H1 (cell line): ENCODE data around the gene BGLAP. TPM values are rescaled to one million over a fixed set of nuclear protein-coding genes. Genes with fewer than 3 reads are reported as not detected.

Experiments used
- BACH1 ChIP-seq: IDR thresholded peaks from 2 replicates; pipeline ENCODE4 v1.6.1; 2012; ENCODE audit warnings: low read length, improper control_type of control experiment
- BCL11A ChIP-seq, 2 experiments: IDR thresholded peaks; one replicate each; pipeline ENCODE4 v1.6.1; 2011; ENCODE audit warnings: low read depth in 2 of 2, low read length in 2 of 2, mild to moderate bottlenecking in 2 of 2
- BRCA1 ChIP-seq: IDR thresholded peaks from 2 replicates; pipeline ENCODE4 v1.6.1; 2012; ENCODE audit warnings: low read depth, low read length, improper control_type of control experiment
- CHD2 ChIP-seq: IDR thresholded peaks from 2 replicates; pipeline ENCODE4 v1.6.1; 2012; ENCODE audit warnings: low read length, improper control_type of control experiment
- CREB1 ChIP-seq: IDR thresholded peaks from 2 replicates; pipeline ENCODE4 v1.6.1; 2012; ENCODE audit warnings: inconsistent platforms
- CTBP2 ChIP-seq: IDR thresholded peaks from 2 replicates; pipeline ENCODE4 v1.7.0; 2011; ENCODE audit warnings: borderline replicate concordance, mild to moderate bottlenecking, moderate library complexity, mixed read lengths, low read length; ENCODE audit not compliant: insufficient read depth, insufficient read length
- E2F6 ChIP-seq: IDR thresholded peaks from 2 replicates; pipeline ENCODE4 v1.6.1; 2012; ENCODE audit warnings: inconsistent platforms
- EZH2 ChIP-seq: fragments of 200-600 bp; sonication (generic); IDR thresholded peaks from 2 replicates; pipeline ENCODE4 v1.7.1; 2012; ENCODE audit warnings: low read depth, mild to moderate bottlenecking, moderate library complexity, low read length, inconsistent platforms; ENCODE audit not compliant: severe bottlenecking
- GABPA ChIP-seq: IDR thresholded peaks from 2 replicates; pipeline ENCODE4 v1.6.1; 2011; ENCODE audit warnings: mild to moderate bottlenecking, low read length, moderate library complexity, borderline replicate concordance; ENCODE audit not compliant: insufficient read depth
- KDM4A ChIP-seq: IDR thresholded peaks from one replicate; pipeline ENCODE4 v1.7.1; 2012; ENCODE audit warnings: low read depth, mild to moderate bottlenecking, moderate library complexity, low read length, inconsistent platforms; ENCODE audit not compliant: severe bottlenecking
- KDM5A ChIP-seq: fragments of 200-600 bp; IDR thresholded peaks from 2 replicates; pipeline ENCODE4 v1.7.1; 2012; ENCODE audit warnings: mild to moderate bottlenecking, low read length, inconsistent platforms, mixed read lengths
- MAX ChIP-seq: IDR thresholded peaks from 2 replicates; pipeline ENCODE4 v1.6.1; 2012; ENCODE audit warnings: inconsistent platforms
- NRF1 ChIP-seq: IDR thresholded peaks from 2 replicates; pipeline ENCODE4 v1.6.1; 2011; ENCODE audit warnings: mild to moderate bottlenecking, low read depth, low read length, improper control_type of control experiment
- PHF8 ChIP-seq: fragments of 200-600 bp; sonication (generic); conservative IDR thresholded peaks from 2 replicates; pipeline ENCODE4 v1.7.1; 2012; ENCODE audit warnings: low read depth, mild to moderate bottlenecking, inconsistent platforms, low read length, moderate library complexity
- POU5F1 ChIP-seq: IDR thresholded peaks from 2 replicates; pipeline ENCODE4 v1.6.1; 2011; ENCODE audit warnings: low read depth, mild to moderate bottlenecking, low read length, moderate library complexity
- RAD21 ChIP-seq, 2 experiments: IDR thresholded peaks in 1 of 2; conservative IDR thresholded peaks in 1 of 2; 2 replicates each; pipeline ENCODE4 v1.6.1; 2011; ENCODE audit warnings: low read depth in 2 of 2, low read length in 2 of 2, improper control_type of control experiment in 1 of 2, inconsistent platforms in 1 of 2, mild to moderate bottlenecking in 1 of 2, moderate library complexity in 1 of 2
- RBBP5 ChIP-seq: IDR thresholded peaks from 2 replicates; pipeline ENCODE4 v1.7.1; 2012; ENCODE audit warnings: low read depth, mild to moderate bottlenecking, inconsistent platforms, low read length, moderate library complexity, borderline replicate concordance
- RFX5 ChIP-seq: IDR thresholded peaks from 2 replicates; pipeline ENCODE4 v1.6.1; 2011; ENCODE audit warnings: low read depth, low read length, improper control_type of control experiment, borderline replicate concordance
- SP2 ChIP-seq: IDR thresholded peaks from 2 replicates; pipeline ENCODE4 v1.6.1; 2012; ENCODE audit warnings: mild to moderate bottlenecking, low read length, inconsistent platforms
- SRF ChIP-seq: IDR thresholded peaks from 2 replicates; pipeline ENCODE4 v1.6.1; 2011; ENCODE audit warnings: mild to moderate bottlenecking, low read depth, low read length, moderate library complexity
- TCF12 ChIP-seq: IDR thresholded peaks from 2 replicates; pipeline ENCODE4 v1.6.1; 2011; ENCODE audit warnings: low read depth, mild to moderate bottlenecking, low read length
- TEAD4 ChIP-seq: IDR thresholded peaks from 2 replicates; pipeline ENCODE4 v1.6.1; 2012; ENCODE audit warnings: low read depth, low read length, inconsistent platforms, mixed read lengths
- YY1 ChIP-seq: IDR thresholded peaks from 2 replicates; pipeline ENCODE4 v1.6.1; 2011; ENCODE audit warnings: low read depth, mild to moderate bottlenecking, low read length
- ZNF274 ChIP-seq: IDR thresholded peaks from 2 replicates; pipeline ENCODE4 v1.7.0; 2012; ENCODE audit warnings: low read length, borderline replicate concordance; ENCODE audit errors: extremely low read depth
- polyA plus RNA-seq, 7 experiments: library from polyadenylated mRNA; depleted of rRNA in 3 of 7; stranded (reverse) in 5 of 7; unstranded in 2 of 7; fragments of >200 nt in 5 of 7; fragments of 200-250 nt in 2 of 7; gene quantifications; 1 replicate in 5 of 7; 2 replicates in 1 of 7; 4 replicates in 1 of 7; pipeline versions ENCODE4 v1.2.1 to v1.2.3, GENCODE V29; 2011 to 2013; ENCODE audit warnings: missing spikeins in 2 of 7, mixed read lengths in 2 of 7
- total RNA-seq: library from RNA; stranded (reverse); fragmentation: NEBNext Ultra II Directional; extraction: Animal tissue kit (Norgen Biotek cat#: 25700); gene quantifications from 2 replicates; pipeline ENCODE4 v1.2.1, GENCODE V29; 2021

The BGLAP gene
- total and polyA plus RNA-seq, 2 of the 8 experiments (the other 6 are each of a cell fraction or from before 2014, with no cell fraction given): 1.2 to 1.5 TPM

GRCh38 chr1:156282479-156283222 lies 40.7 kb downstream of the BGLAP start, which contains the start of gene SMG5 (continued):
- peak; percentile 76 for TF ChIP-seq CREB1
- no peak for TF ChIP-seq RFX5
- peak; percentile 99 for TF ChIP-seq YY1
- TF ChIP-seq SP2: no peak
- no peak for TF ChIP-seq SRF
- TF ChIP-seq EZH2: no peak
- TF ChIP-seq CTBP2: peak; percentile 33
- TF ChIP-seq GABPA: peak; percentile 62; the same call in 1 of the 2 replicates
- peak; percentile 92 for TF ChIP-seq TCF12
- no peak for TF ChIP-seq POU5F1
- TF ChIP-seq BCL11A (IDR thresholded peaks at IDR 0.05; ENCODE audit: low read depth in 2 of 2, low read length in 2 of 2): no peak
- TF ChIP-seq ZNF274: no peak
- TF ChIP-seq TEAD4: 0 out of 2 replicates have a peak, but pooled peaks have one; percentile 47
- peak; percentile 85 for TF ChIP-seq MAX
- peak; percentile 68; the same call in 1 of the 2 replicates for TF ChIP-seq E2F6
- peak; percentile 99 for TF ChIP-seq BRCA1
- TF ChIP-seq NRF1: no peak
- peak; percentile 100 for TF ChIP-seq CHD2
- peak; percentile 60; the same call in 1 of the 2 replicates for TF ChIP-seq RBBP5
- TF ChIP-seq KDM5A: peak; percentile 76
- TF ChIP-seq RAD21 (IDR thresholded peaks at IDR 0.05 in 1 of 2, conservative IDR thresholded peaks at IDR 0.05 in 1 of 2; ENCODE audit: low read depth in 2 of 2, low read length in 2 of 2): no peak
- TF ChIP-seq KDM4A: peak; percentile 98
- peak; percentile 100 for TF ChIP-seq PHF8
- TF ChIP-seq BACH1: peak; percentile 44; the same call in 1 of the 2 replicates
